Activated naive CD8-positive, alpha-beta T cell treated with anti-CD3 and anti-CD28 coated beads, Interleukin-2, amount 10 ng/mL, durations not matched to agents 7 days and 5 days (primary cell): ENCODE data around the gene HACE1. TPM values are rescaled to one million over a fixed set of nuclear protein-coding genes. Genes with fewer than 3 reads are reported as not detected.
"Not testable (repeated sequence)": the region's sequence is repeated elsewhere in the genome, so short reads cannot be mapped to it uniquely, and the experiment has no call there.

Experiments
- ATAC-seq: fragments of 150-1000 bp; cut with Tn5 transposase; one replicate; pipeline ENCODE4 v1.10.0; 2021; ENCODE audit warnings: low read depth, moderate library complexity
- POLR2A ChIA-PET: fragments of 350-600 bp; sonication (Branson Sonifier 250); formaldehyde crosslinking; loops from one replicate; lab custom pipeline; 2021; ENCODE audit warnings: antibody characterized with exemption; lab: Charles Lee
- DNase-seq: peaks from one replicate; pipeline ENCODE4 v3.0.0; 2021
- H3K27ac Mint-ChIP-seq: one replicate; pipeline ENCODE4 v1.8.0; 2022; ENCODE audit warnings: mild to moderate bottlenecking, mixed read lengths
- H3K27me3 Mint-ChIP-seq: one replicate; pipeline ENCODE4 v1.8.0; 2022; ENCODE audit warnings: mild to moderate bottlenecking, moderate library complexity, mixed read lengths
- H3K36me3 Mint-ChIP-seq: one replicate; pipeline ENCODE4 v1.8.0; 2021; ENCODE audit warnings: mild to moderate bottlenecking, mixed read lengths
- H3K4me1 Mint-ChIP-seq: one replicate; pipeline ENCODE4 v1.8.0; 2021; ENCODE audit warnings: mixed read lengths
- H3K4me3 Mint-ChIP-seq: one replicate; pipeline ENCODE4 v1.8.0; 2022; ENCODE audit warnings: mild to moderate bottlenecking, moderate library complexity, mixed read lengths
- H3K9me3 Mint-ChIP-seq: one replicate; pipeline ENCODE4 v1.8.0; 2021; ENCODE audit warnings: mixed read lengths
- total RNA-seq, 2 experiments: library from RNA; stranded (reverse); gene quantifications; one replicate each; pipeline ENCODE4 v1.2.3, GENCODE V29; 2021

Gene HACE1
- total RNA-seq, 2 experiments from 2014 or later = 19.3 to 20.5 TPM

GRCh38 chr6:104739124-104739523 is 120.6 kb downstream of the HACE1 start:
- H3K27me3 Mint-ChIP-seq, ATAC-seq, H3K4me3 Mint-ChIP-seq, H3K36me3 Mint-ChIP-seq, H3K27ac Mint-ChIP-seq, POLR2A ChIA-PET, H3K9me3 Mint-ChIP-seq, H3K4me1 Mint-ChIP-seq, DNase-seq: not testable (repeated sequence)

- H3K9me3 Mint-ChIP-seq, DNase-seq, H3K4me3 Mint-ChIP-seq, POLR2A ChIA-PET, ATAC-seq, H3K27ac Mint-ChIP-seq, H3K36me3 Mint-ChIP-seq, H3K4me1 Mint-ChIP-seq, H3K27me3 Mint-ChIP-seq: not testable (repeated sequence)
These were observed 122.2 kb downstream of the HACE1 start for GRCh38 chr6:104737567-104737966.

- no peak for DNase-seq
- no peak overlapping the region for H3K4me3 Mint-ChIP-seq
- peaks cover 6% of the 10 kb centered on the region for H3K36me3 Mint-ChIP-seq
- H3K4me1 Mint-ChIP-seq = no peaks in the 10 kb centered on the region
- ATAC-seq = no peak
- H3K27ac Mint-ChIP-seq = no peak overlapping the region
- no peaks in the 10 kb centered on the region for H3K9me3 Mint-ChIP-seq
- POLR2A ChIA-PET = no interaction called here
- no peaks in the 10 kb centered on the region for H3K27me3 Mint-ChIP-seq
These were observed 123.2 kb downstream of the HACE1 start for GRCh38 chr6:104736545-104736944.

- POLR2A ChIA-PET = no interaction called here
- no peak for DNase-seq
- H3K9me3 Mint-ChIP-seq = no peaks in the 10 kb centered on the region
These were observed 129.3 kb downstream of the HACE1 start for GRCh38 chr6:104730450-104730849.

GRCh38 chr6:104729433-104729832 is 130.3 kb downstream of the HACE1 start:
- POLR2A ChIA-PET = no interaction called here
- Mint-ChIP-seq H3K4me3 (no peak overlapping the region), H3K27me3 (no peaks in the 10 kb centered on the region), H3K36me3 (peaks cover 2% of the 10 kb centered on the region), H3K4me1 (no peaks in the 10 kb centered on the region), H3K9me3 (no peaks in the 10 kb centered on the region), H3K27ac (no peak overlapping the region)
- DNase-seq (no peak), ATAC-seq (no peak)

More at GRCh38 chr6:104730450-104730849, 129.3 kb downstream of the HACE1 start:
- no peak overlapping the region for H3K4me3 Mint-ChIP-seq
- no peaks in the 10 kb centered on the region for H3K27me3 Mint-ChIP-seq
- H3K4me1 Mint-ChIP-seq = no peaks in the 10 kb centered on the region
- no peak for ATAC-seq
- no peak overlapping the region for H3K27ac Mint-ChIP-seq
- H3K36me3 Mint-ChIP-seq = peaks cover 2% of the 10 kb centered on the region

- DNase-seq = no peak
- no peaks in the 10 kb centered on the region for H3K27me3 Mint-ChIP-seq
- no peak overlapping the region for H3K27ac Mint-ChIP-seq
- no peaks in the 10 kb centered on the region for H3K4me1 Mint-ChIP-seq
- no peaks in the 10 kb centered on the region for H3K9me3 Mint-ChIP-seq
- ATAC-seq = no peak
- POLR2A ChIA-PET = no interaction called here
- peaks cover 2% of the 10 kb centered on the region for H3K36me3 Mint-ChIP-seq
- H3K4me3 Mint-ChIP-seq = no peak overlapping the region
These were observed 131.3 kb downstream of the HACE1 start for GRCh38 chr6:104728448-104728847.

GRCh38 chr6:104718672-104719071 is 141.0 kb downstream of the HACE1 start:
- Mint-ChIP-seq H3K4me3 (no peak overlapping the region), H3K36me3 (peaks cover 5% of the 10 kb centered on the region), H3K27ac (no peak overlapping the region), H3K27me3 (no peaks in the 10 kb centered on the region), H3K9me3 (no peaks in the 10 kb centered on the region), H3K4me1 (no peaks in the 10 kb centered on the region)
- POLR2A ChIA-PET = no interaction called here
- DNase-seq (no peak), ATAC-seq (no peak)

- POLR2A ChIA-PET = no interaction called here
- Mint-ChIP-seq H3K9me3 (no peaks in the 10 kb centered on the region), H3K36me3 (peaks cover 4% of the 10 kb centered on the region), H3K4me1 (no peaks in the 10 kb centered on the region), H3K4me3 (no peak overlapping the region), H3K27ac (no peak overlapping the region), H3K27me3 (no peaks in the 10 kb centered on the region)
- DNase-seq (no peak), ATAC-seq (no peak)
These were observed 142.9 kb downstream of the HACE1 start for GRCh38 chr6:104716858-104717257.

GRCh38 chr6:104714796-104715195 is 144.9 kb downstream of the HACE1 start:
- H3K36me3 Mint-ChIP-seq = no peaks in the 10 kb centered on the region
- POLR2A ChIA-PET = no interaction called here

GRCh38 chr6:104713982-104714381 is 145.7 kb downstream of the HACE1 start:
- Mint-ChIP-seq H3K9me3 (no peaks in the 10 kb centered on the region), H3K27ac (no peak overlapping the region), H3K36me3 (peaks cover 6% of the 10 kb centered on the region), H3K4me1 (no peaks in the 10 kb centered on the region), H3K27me3 (no peaks in the 10 kb centered on the region), H3K4me3 (no peak overlapping the region)
- no peak for DNase-seq
- POLR2A ChIA-PET = no interaction called here
- no peak for ATAC-seq

More at GRCh38 chr6:104714796-104715195, 144.9 kb downstream of the HACE1 start:
- Mint-ChIP-seq H3K4me1 (no peaks in the 10 kb centered on the region), H3K4me3 (no peak overlapping the region), H3K9me3 (no peaks in the 10 kb centered on the region), H3K27me3 (no peaks in the 10 kb centered on the region), H3K27ac (no peak overlapping the region)
- no peak for DNase-seq
- ATAC-seq = no peak

GRCh38 chr6:104711371-104711770 is 148.3 kb downstream of the HACE1 start:
- Mint-ChIP-seq H3K36me3 (peaks cover 15% of the 10 kb centered on the region), H3K4me3 (no peak overlapping the region), H3K9me3 (peaks cover under 1% of the 10 kb centered on the region), H3K4me1 (peaks cover under 1% of the 10 kb centered on the region), H3K27me3 (no peaks in the 10 kb centered on the region), H3K27ac (no peak overlapping the region)
- no peak for DNase-seq
- POLR2A ChIA-PET = no interaction called here
- no peak for ATAC-seq

- POLR2A ChIA-PET = no interaction called here
- Mint-ChIP-seq H3K36me3 (peaks cover 16% of the 10 kb centered on the region), H3K4me1 (peaks cover 3% of the 10 kb centered on the region), H3K27me3 (no peaks in the 10 kb centered on the region), H3K4me3 (no peak overlapping the region), H3K27ac (no peak overlapping the region), H3K9me3 (peaks cover 1% of the 10 kb centered on the region)
- DNase-seq = no peak
- ATAC-seq = no peak
These were observed 149.0 kb downstream of the HACE1 start for GRCh38 chr6:104710543-104711335.

- peaks cover 3% of the 10 kb centered on the region for H3K9me3 Mint-ChIP-seq
- peaks cover 25% of the 10 kb centered on the region for H3K4me1 Mint-ChIP-seq
- peaks cover 16% of the 10 kb centered on the region for H3K36me3 Mint-ChIP-seq
- H3K27ac Mint-ChIP-seq = no peak overlapping the region
- no peak for DNase-seq
- H3K27me3 Mint-ChIP-seq = no peaks in the 10 kb centered on the region
- ATAC-seq = no peak
- POLR2A ChIA-PET = no interaction called here
- no peak overlapping the region for H3K4me3 Mint-ChIP-seq
These were observed 153.7 kb downstream of the HACE1 start for GRCh38 chr6:104705916-104706442.

GRCh38 chr6:104705095-104705707 is 154.5 kb downstream of the HACE1 start:
- ATAC-seq (peak; percentile 94), DNase-seq (no peak)
- POLR2A ChIA-PET = no interaction called here
- Mint-ChIP-seq H3K4me3 (peak overlapping the region; percentile 66), H3K9me3 (peaks cover 3% of the 10 kb centered on the region), H3K27me3 (no peaks in the 10 kb centered on the region), H3K27ac (peak overlapping the region; percentile 51), H3K4me1 (peaks cover 25% of the 10 kb centered on the region), H3K36me3 (peaks cover 16% of the 10 kb centered on the region)
